Erythroblast (primary cell): Measurements from ENCODE around the gene ASPHD1.

Experiments used
- GATA1 ChIP-seq: IDR thresholded peaks from 2 replicates; pipeline ENCODE4 v1.6.1; 2011; ENCODE audit warnings: low read depth, mild to moderate bottlenecking, control low read depth, low read length, moderate library complexity
- POLR2A ChIP-seq: IDR thresholded peaks from 2 replicates; pipeline ENCODE4 v1.6.1; 2011; ENCODE audit warnings: mild to moderate bottlenecking, low read length

DNA sequence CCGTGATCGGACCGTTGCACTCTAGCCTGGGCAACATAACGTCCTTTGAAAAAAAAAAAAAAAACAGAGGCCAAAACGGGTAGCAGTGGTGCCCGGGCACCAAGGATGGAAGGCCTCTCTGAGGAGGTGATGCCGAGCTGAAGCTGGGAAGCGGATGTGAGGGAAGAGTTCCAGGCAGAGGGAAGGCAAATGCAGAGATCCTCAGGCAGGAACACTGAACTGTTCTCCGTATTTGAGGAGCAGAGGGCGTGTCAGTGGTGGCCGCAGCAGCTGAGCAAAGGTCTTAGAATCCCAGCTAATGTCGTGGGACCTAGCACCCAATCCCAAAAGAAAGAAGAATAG, 26.4 kb downstream of the ASPHD1 start:
- TF ChIP-seq POLR2A (no peak), GATA1 (no peak)
